GM19395 (cell line): ENCODE results near the gene SECTM1.

Source experiments
- ATAC-seq: cut with Tn5 transposase; IDR thresholded peaks from one replicate; pipeline ENCODE4 v1.9.1; 2021; ENCODE audit warnings: mild to moderate bottlenecking, moderate library complexity; ENCODE audit not compliant: unreplicated experiment

Gene SECTM1

GRCh38 chr17:82317394-82318168, 16.0 kb downstream of the SECTM1 start, which contains the start of gene CD7:
Gene CD7, minus strand, starts transcription at chr17:82317608. Its CDS starts 113 bp downstream, at chr17:82317495.
- no peak for ATAC-seq

GRCh38 chr17:82316651-82317393, 16.7 kb downstream of the SECTM1 start:
- ATAC-seq = no peak

- no peak for ATAC-seq
Measured at GRCh38 chr17:82315703-82316358, 17.7 kb downstream of the SECTM1 start.

GRCh38 chr17:82314727-82315605, 18.6 kb downstream of the SECTM1 start:
- ATAC-seq = no peak

GRCh38 chr17:82314012-82314726, 19.4 kb downstream of the SECTM1 start:
- no peak for ATAC-seq

- no peak for ATAC-seq
Measured at GRCh38 chr17:82313195-82314011, 20.2 kb downstream of the SECTM1 start.

GRCh38 chr17:82311971-82312370, 21.6 kb downstream of the SECTM1 start:
- ATAC-seq = no peak

- no peak for ATAC-seq
Measured at GRCh38 chr17:82310877-82311276, 22.7 kb downstream of the SECTM1 start.

- no peak for ATAC-seq
Measured at GRCh38 chr17:82309656-82310570, 23.7 kb downstream of the SECTM1 start.

GRCh38 chr17:82305727-82306300, 27.8 kb downstream of the SECTM1 start:
- no peak for ATAC-seq

GRCh38 chr17:82304826-82305726, 28.5 kb downstream of the SECTM1 start:
- ATAC-seq = no peak

GRCh38 chr17:82303944-82304808, 29.4 kb downstream of the SECTM1 start:
- no peak for ATAC-seq

GRCh38 chr17:82302991-82303943, 30.3 kb downstream of the SECTM1 start:
- ATAC-seq = no peak

GRCh38 chr17:82302568-82302963, 31.0 kb downstream of the SECTM1 start:
- ATAC-seq = no peak
